B cell (primary cell): ENCODE data around the gene RARRES2.

Source experiments
- CTCF ChIP-seq: fragments of 200-600 bp; IDR thresholded peaks from one replicate; pipeline ENCODE4 v1.8.0; 2022; ENCODE audit warnings: antibody characterized with exemption, mild to moderate bottlenecking
- EZH2 ChIP-seq: IDR thresholded peaks from 2 replicates; pipeline ENCODE4 v1.6.1; 2012; ENCODE audit warnings: borderline replicate concordance, low read depth, mild to moderate bottlenecking, moderate library complexity, low read length; ENCODE audit not compliant: insufficient read depth, poor library complexity, severe bottlenecking

- TF ChIP-seq CTCF (no peak), EZH2 (no peak)
Measured at GRCh38 chr7:150342121-150342408, 636 bp upstream of the RARRES2 start.
